Neural progenitor cell (in vitro differentiated cells): ENCODE data around the gene REG4. TPM values are rescaled to one million over a fixed set of nuclear protein-coding genes. Genes with fewer than 3 reads are reported as not detected.

Experiments
- DNase-seq: peaks from one replicate; pipeline ENCODE4 v3.0.0-alpha.2; 2016; ENCODE audit warnings: low spot score
- H2AFZ ChIP-seq: fragments of 200-600 bp; sonication (generic); replicated peaks from 2 replicates; pipeline ENCODE4 v1.6.1; 2016; ENCODE audit warnings: antibody characterized with exemption
- H3F3A ChIP-seq: fragments of 200-600 bp; sonication (generic); 2 replicates; pipeline ENCODE4 v1.6.1; 2016; ENCODE audit warnings: antibody characterized with exemption, low read depth
- H3K27ac ChIP-seq: fragments of 200-600 bp; sonication (generic); 2 replicates; pipeline ENCODE4 v1.5.1; 2016; ENCODE audit warnings: mild to moderate bottlenecking
- H3K27me3 ChIP-seq: fragments of 200-600 bp; sonication (generic); 2 replicates; pipeline ENCODE4 v1.6.1; 2016; ENCODE audit warnings: mild to moderate bottlenecking, moderate library complexity
- H3K36me3 ChIP-seq: fragments of 200-600 bp; sonication (generic); 2 replicates; pipeline ENCODE4 v1.5.1; 2016
- H3K4me1 ChIP-seq: fragments of 200-600 bp; sonication (generic); 2 replicates; pipeline ENCODE4 v1.6.1; 2016; ENCODE audit warnings: mixed run types
- H3K4me2 ChIP-seq: fragments of 200-600 bp; sonication (generic); 2 replicates; pipeline ENCODE4 v1.6.1; 2016
- H3K4me3 ChIP-seq: fragments of 200-600 bp; sonication (generic); 2 replicates; pipeline ENCODE4 v1.5.1; 2016
- H3K79me2 ChIP-seq: fragments of 200-600 bp; sonication (generic); 2 replicates; pipeline ENCODE4 v1.6.1; 2016; ENCODE audit warnings: low read depth
- H3K9ac ChIP-seq: fragments of 200-600 bp; sonication (generic); 2 replicates; pipeline ENCODE4 v1.6.1; 2016
- H3K9me3 ChIP-seq: fragments of 200-600 bp; sonication (generic); 2 replicates; pipeline ENCODE4 v1.5.1; 2016; ENCODE audit warnings: low read depth
- H4K20me1 ChIP-seq: fragments of 200-600 bp; sonication (generic); 2 replicates; pipeline ENCODE4 v1.6.1; 2016; ENCODE audit warnings: low read depth
- H3K27ac Mint-ChIP-seq: 3 replicates; pipeline ENCODE4 v1.8.0; 2021; ENCODE audit warnings: mixed read lengths
- H3K27me3 Mint-ChIP-seq: 2 replicates; pipeline ENCODE4 v1.8.0; 2022; ENCODE audit warnings: low read depth, mild to moderate bottlenecking, inconsistent platforms, moderate library complexity, mixed read lengths; ENCODE audit not compliant: insufficient read depth
- H3K36me3 Mint-ChIP-seq: 3 replicates; pipeline ENCODE4 v1.8.0; 2021; ENCODE audit warnings: mixed read lengths
- H3K4me1 Mint-ChIP-seq: 3 replicates; pipeline ENCODE4 v1.8.0; 2021; ENCODE audit warnings: mixed read lengths
- H3K4me3 Mint-ChIP-seq: 3 replicates; pipeline ENCODE4 v1.8.0; 2021; ENCODE audit warnings: mild to moderate bottlenecking, moderate library complexity, mixed read lengths
- H3K9me3 Mint-ChIP-seq: 3 replicates; pipeline ENCODE4 v1.8.0; 2020; ENCODE audit warnings: mixed read lengths
- CTCF ChIP-seq: fragments of 200-600 bp; sonication (generic); IDR thresholded peaks from 2 replicates; pipeline ENCODE4 v1.5.1; 2017; ENCODE audit warnings: antibody characterized with exemption, mild to moderate bottlenecking
- EZH2 ChIP-seq: fragments of 200-600 bp; sonication (generic); IDR thresholded peaks from 2 replicates; pipeline ENCODE4 v1.6.1; 2017; ENCODE audit warnings: antibody characterized with exemption, mild to moderate bottlenecking, moderate library complexity
- EZH2phosphoT487 ChIP-seq: fragments of 200-600 bp; sonication (generic); IDR thresholded peaks from 2 replicates; pipeline ENCODE4 v1.6.1; 2017; ENCODE audit warnings: antibody characterized with exemption
- total RNA-seq: library from RNA; depleted of rRNA; stranded (reverse); fragments of >200 nt; gene quantifications from 2 replicates; pipeline ENCODE4 v1.2.3, GENCODE V29; 2015; ENCODE audit warnings: low replicate concordance

Gene REG4
- total RNA-seq, 1 donor from 2014 or later: not detected

GRCh38 chr1:119779869-119780356, 31.3 kb downstream of the REG4 start:
- peaks cover 29% of the 10 kb centered on the region for H3K4me1 Mint-ChIP-seq
- no peaks in the 10 kb centered on the region for H3K27me3 Mint-ChIP-seq
- Histone ChIP-seq H3K9me3 (no peaks in the 10 kb centered on the region), H4K20me1 (no peaks in the 10 kb centered on the region), H3K36me3 (no peaks in the 10 kb centered on the region), H3K4me1 (peaks cover 20% of the 10 kb centered on the region), H3K4me2 (no peak overlapping the region), H3F3A (peaks cover 5% of the 10 kb centered on the region), H3K9ac (no peak overlapping the region), H3K4me3 (no peak overlapping the region), H3K27me3 (no peaks in the 10 kb centered on the region), H3K27ac (no peak overlapping the region), H3K79me2 (no peaks in the 10 kb centered on the region), H2AFZ (peak overlapping the region; percentile 86)
- H3K4me3 Mint-ChIP-seq: no peak overlapping the region
- H3K27ac Mint-ChIP-seq: no peak overlapping the region
- DNase-seq: no peak
- TF ChIP-seq EZH2: no peak
- no peak for TF ChIP-seq EZH2phosphoT487
- TF ChIP-seq CTCF: no peak
- H3K36me3 Mint-ChIP-seq: no peaks in the 10 kb centered on the region
- H3K9me3 Mint-ChIP-seq: no peaks in the 10 kb centered on the region

DNA sequence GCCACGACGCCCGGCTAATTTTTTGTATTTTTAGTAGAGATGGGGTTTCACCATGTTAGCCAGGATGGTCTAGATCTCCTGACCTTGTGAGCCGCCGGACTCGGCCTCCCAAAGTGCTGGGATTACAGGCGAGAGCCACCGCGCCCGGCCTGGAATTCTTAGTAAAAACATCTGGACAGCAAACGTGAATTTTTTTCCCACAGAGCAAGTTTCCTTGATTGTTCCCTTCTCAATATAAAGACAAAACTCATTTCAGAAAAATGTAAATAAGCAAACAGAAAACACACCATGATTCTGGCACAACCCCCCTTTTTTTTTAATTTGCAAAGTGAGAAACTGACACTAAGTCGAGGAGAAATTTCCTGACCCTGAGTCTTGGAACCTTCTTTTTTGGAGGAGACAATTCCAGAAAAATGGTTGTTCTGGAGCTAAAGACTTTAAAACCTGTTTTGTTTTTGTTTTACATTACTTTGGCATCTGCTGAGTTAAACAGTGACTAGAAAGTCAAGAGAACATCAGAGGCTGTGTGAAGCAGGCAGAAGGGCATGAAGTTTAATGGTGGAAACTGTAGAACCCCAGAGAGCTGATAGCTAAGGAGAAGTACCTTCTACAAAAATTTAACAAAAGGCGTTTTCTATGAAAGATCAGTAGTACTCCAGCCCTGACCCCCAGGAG, 32.2 kb downstream of the REG4 start:
- Histone ChIP-seq H3F3A (peaks cover 12% of the 10 kb centered on the region), H3K9me3 (no peaks in the 10 kb centered on the region), H3K36me3 (no peaks in the 10 kb centered on the region), H3K79me2 (no peaks in the 10 kb centered on the region), H2AFZ (no peak overlapping the region), H3K27me3 (no peaks in the 10 kb centered on the region), H4K20me1 (no peaks in the 10 kb centered on the region), H3K4me1 (peaks cover 29% of the 10 kb centered on the region), H3K4me3 (no peak overlapping the region), H3K9ac (no peak overlapping the region), H3K4me2 (no peak overlapping the region), H3K27ac (no peak overlapping the region)
- H3K36me3 Mint-ChIP-seq: no peaks in the 10 kb centered on the region
- H3K4me1 Mint-ChIP-seq: peaks cover 35% of the 10 kb centered on the region
- H3K27me3 Mint-ChIP-seq: no peaks in the 10 kb centered on the region
- no peaks in the 10 kb centered on the region for H3K9me3 Mint-ChIP-seq
- no peak for DNase-seq
- H3K27ac Mint-ChIP-seq: no peak overlapping the region
- H3K4me3 Mint-ChIP-seq: no peak overlapping the region
- no peak for TF ChIP-seq EZH2phosphoT487
- TF ChIP-seq EZH2: no peak
- TF ChIP-seq CTCF: no peak

DNA sequence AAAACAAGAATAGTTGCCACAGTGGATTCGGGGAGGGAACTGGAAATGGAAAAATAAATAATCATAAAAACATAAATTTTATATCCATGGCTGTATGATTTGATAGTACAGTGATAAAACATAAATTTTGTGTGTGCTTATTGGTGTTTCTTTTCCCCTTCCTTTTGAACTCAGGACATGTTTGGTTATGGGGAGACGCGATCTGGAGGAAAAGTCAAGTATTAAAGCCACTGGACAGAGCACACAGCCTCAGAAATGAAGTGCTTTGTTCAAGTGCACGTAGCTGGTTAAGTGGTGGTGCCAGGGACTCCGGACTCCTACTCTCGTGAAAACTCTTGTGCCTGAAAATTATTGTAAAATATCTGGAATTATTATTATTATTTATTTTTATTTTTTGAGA, 32.9 kb downstream of the REG4 start:
- H3K79me2 ChIP-seq: no peaks in the 10 kb centered on the region
- no peaks in the 10 kb centered on the region for H3K36me3 ChIP-seq
- TF ChIP-seq EZH2phosphoT487: no peak
- no peak for TF ChIP-seq EZH2
- TF ChIP-seq CTCF: no peak
- no peaks in the 10 kb centered on the region for H3K27me3 Mint-ChIP-seq
- H3K4me3 ChIP-seq: no peak overlapping the region
- no peak overlapping the region for H2AFZ ChIP-seq
- H3K4me3 Mint-ChIP-seq: no peak overlapping the region
- no peak overlapping the region for H3K9ac ChIP-seq
- H4K20me1 ChIP-seq: no peaks in the 10 kb centered on the region
- H3K4me1 ChIP-seq: peaks cover 33% of the 10 kb centered on the region
- no peak overlapping the region for H3K27ac ChIP-seq
- H3K27me3 ChIP-seq: no peaks in the 10 kb centered on the region
- peaks cover 37% of the 10 kb centered on the region for H3K4me1 Mint-ChIP-seq
- DNase-seq: no peak
- H3K9me3 Mint-ChIP-seq: no peaks in the 10 kb centered on the region
- no peak overlapping the region for H3K27ac Mint-ChIP-seq
- no peaks in the 10 kb centered on the region for H3K36me3 Mint-ChIP-seq
- H3K4me2 ChIP-seq: no peak overlapping the region
- H3F3A ChIP-seq: peaks cover 17% of the 10 kb centered on the region
- H3K9me3 ChIP-seq: no peaks in the 10 kb centered on the region
